Activated T-helper 1 cell treated with anti-CD3 and anti-CD28 coated beads, Interleukin-2, amount 50 U/mL, for 16 hours (primary cell): Measurements from ENCODE around the gene PRDX6.
"Not testable (repeated sequence)": the region's sequence is repeated elsewhere in the genome, so short reads cannot be mapped to it uniquely, and the experiment has no call there.

Experiments used
- DNase-seq, 2 donors: peaks; one replicate each; pipeline ENCODE4 v3.0.0-alpha.2; 2020; ENCODE audit warnings: low read depth in 1 of 2, low spot score in 1 of 2

Gene PRDX6

GRCh38 chr1:173467426-173467825 is 9.7 kb upstream of the PRDX6 start:
- no peak for DNase-seq

- no peak for DNase-seq
Measured at GRCh38 chr1:173469656-173470055, 7.5 kb upstream of the PRDX6 start.

DNA sequence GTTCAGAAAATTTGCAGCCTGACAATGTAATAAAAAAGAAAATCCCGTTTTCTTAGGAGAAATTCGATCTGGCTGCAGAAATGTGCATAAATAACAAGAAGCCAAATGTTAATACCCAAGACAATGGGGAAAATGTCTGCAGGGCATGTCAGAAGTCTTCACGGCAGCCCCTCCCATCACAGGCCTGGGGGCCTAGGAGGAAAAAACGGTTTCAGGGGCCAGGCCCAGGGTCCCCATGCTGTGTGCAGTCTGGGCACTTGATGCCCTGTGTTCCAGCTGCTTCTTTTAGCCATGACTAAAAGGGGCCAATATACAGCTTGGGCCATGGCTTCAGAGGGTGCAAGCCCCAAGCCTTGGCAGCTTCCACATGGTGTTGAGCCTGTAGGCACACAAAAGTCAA is 6.5 kb upstream of the PRDX6 start:
- no peak for DNase-seq

- no peak for DNase-seq
Measured at GRCh38 chr1:173473599-173474011, 3.5 kb upstream of the PRDX6 start.

GRCh38 chr1:173474097-173474779 is 2.9 kb upstream of the PRDX6 start:
- no peak for DNase-seq

DNA sequence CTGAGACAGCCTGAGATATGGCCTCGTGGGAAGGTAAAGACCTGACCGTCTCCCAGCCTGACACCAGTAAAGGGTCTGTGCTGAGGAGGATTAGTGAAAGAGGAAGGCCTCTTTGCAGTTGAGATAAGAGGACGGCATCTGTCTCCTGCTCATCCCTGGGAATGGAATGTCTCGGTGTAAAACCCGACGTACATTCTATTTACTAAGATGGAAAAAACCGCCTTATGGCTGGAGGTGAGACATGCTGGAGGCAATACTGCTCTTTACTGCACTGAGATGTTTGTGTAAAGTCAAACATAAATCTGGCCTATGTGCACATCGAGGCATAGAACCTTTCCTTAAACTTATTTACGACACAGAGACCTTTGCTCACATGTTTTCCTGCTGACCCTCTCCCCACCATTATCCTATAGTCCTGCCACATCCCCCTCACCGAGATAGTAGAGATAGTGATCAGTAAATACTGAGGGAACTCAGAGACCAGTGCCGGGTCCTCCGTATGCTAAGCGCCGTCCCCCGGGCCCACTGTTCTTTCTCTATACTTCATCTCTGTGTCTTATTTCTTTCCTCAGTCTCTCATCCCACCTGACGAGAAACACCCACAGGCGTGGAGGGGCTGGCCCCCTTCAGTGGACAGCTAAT is 2.2 kb upstream of the PRDX6 start:
- DNase-seq, result not testable (repeated sequence)

DNA sequence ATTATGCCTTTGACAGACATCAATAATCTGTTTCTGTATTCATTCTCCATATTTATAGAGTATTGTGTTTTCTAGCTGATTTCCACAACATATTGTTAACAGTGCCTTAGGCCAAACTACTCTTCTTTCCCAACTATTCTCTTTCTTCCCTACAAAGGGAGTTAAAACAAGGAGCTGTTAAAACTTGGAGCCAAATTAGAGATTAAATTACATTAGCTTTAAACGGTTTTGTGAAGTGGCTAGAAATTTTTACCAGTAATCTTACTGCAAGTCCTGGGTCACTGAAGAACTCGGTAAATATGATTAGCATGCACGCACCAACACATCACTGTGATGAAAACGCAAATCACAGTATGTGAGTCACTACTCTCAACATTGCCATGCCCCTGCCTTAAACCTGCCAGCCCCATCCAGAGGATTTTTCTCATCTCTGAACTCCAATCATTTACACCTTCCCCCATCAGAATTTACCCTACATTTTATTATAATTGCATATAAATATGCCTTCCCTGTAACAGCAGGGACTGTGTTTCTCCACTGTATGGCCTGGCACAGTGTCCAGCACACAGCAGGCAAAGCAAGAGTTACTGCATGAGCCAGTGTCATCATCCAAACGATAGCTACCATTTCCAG is 1.5 kb upstream of the PRDX6 start:
- DNase-seq, result no peak

DNA sequence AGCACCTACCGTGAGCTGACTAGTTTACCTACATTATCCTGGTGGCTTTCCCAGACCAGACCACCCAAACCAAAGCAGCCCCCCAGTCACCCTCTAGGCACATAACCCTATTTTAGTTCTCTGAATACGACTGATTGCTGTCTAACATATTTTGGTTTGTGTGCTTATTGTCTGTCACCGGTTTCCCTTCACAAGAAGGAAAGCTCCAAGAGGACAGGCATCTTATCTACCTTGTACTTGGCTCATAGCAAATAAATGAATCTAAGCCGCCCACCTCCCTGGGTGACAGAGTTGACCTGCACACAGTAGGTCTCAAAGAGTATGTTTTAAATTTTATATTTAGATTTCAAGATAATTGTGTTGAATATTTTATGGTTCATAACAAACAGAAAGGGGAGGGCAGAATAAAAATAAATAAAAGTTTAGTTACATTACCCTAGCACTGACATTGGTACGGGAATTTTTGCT is 904 bp upstream of the PRDX6 start:
- no peak for DNase-seq

DNA sequence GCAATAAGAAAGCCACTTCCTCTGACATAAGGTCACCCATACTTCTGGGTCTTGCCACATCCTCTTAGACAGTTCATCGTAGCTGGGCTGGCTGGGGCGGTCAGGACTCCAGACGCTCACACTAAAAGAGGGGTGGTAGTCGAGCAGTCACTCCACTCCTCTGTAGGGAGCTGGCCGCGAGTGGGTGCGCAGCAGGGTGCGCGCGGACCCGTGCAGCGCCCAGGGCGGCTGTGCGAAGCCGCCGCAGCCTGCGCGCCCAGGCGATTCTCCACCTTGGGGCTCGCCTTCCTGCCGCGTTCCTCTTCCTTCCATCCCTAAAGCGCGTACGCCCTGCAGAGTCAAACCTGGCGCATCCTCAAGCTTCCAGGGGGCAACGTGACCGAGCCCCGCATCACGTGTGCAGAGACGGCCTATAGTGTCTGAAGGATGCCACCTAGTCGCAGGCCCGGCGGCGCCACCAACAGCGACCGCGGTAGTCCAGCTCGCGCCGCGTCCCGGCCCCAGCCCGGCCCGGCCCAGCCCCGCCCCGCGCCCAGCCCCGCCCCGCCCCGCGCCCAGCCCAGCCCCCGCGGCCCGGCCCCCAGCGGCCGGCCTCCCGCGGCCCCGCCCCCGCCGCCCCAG is 360 bp upstream of the PRDX6 start:
- peak; percentile 61 to 75 for DNase-seq

- no peak for DNase-seq
Measured at GRCh38 chr1:173478094-173478674, 1.0 kb downstream of the PRDX6 start.

GRCh38 chr1:173479649-173480048 is 2.5 kb downstream of the PRDX6 start:
- no peak for DNase-seq

DNA sequence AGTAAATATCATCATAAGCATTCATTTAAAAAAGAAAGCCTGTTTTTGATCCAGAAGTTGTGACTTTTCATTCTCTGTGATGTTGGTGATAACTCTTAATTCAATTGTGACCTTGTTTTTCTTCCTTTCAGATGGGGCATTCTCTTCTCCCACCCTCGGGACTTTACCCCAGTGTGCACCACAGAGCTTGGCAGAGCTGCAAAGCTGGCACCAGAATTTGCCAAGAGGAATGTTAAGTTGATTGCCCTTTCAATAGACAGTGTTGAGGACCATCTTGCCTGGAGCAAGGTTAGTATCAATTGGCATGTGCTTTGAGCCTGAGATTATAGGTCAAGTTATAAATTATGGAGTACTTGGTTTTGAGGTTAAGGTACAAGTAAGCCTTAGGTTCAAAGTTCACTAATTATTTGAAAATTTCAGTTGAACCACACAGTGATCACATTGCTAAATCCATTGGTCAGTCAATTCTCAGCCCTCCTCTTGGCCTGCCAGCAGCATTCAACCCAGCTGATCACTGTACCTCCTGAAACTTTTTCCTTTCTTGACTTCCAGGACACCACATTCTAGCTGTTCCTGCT is 4.1 kb downstream of the PRDX6 start:
- no peak for DNase-seq

- no peak for DNase-seq
Measured at GRCh38 chr1:173482683-173483082, 5.5 kb downstream of the PRDX6 start.

- DNase-seq, result no peak
Measured at GRCh38 chr1:173484276-173484675, 7.1 kb downstream of the PRDX6 start.

GRCh38 chr1:173485401-173485800 is 8.3 kb downstream of the PRDX6 start:
- DNase-seq, result no peak

DNA sequence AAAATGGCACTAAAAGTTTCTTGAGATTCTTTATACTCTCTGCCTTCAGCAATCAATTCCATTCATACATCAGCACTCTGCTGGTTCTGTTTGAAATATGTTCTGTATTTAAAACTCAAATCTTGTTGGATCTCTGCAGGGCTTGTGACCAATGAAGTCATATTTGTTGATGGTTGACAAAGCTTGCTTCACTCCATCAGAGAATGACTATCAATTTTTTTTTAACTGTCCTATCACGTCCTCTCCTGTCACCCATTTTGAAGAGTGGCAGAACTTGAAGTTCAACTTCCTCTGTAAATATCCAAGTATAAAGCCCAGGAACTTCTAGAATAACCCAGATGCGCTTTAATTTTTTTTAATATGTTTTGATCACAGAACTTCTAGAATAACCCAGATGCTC is 10.9 kb downstream of the PRDX6 start:
- DNase-seq, result no peak

GRCh38 chr1:173489149-173489600 is 12.0 kb downstream of the PRDX6 start:
- no peak for DNase-seq

GRCh38 chr1:173489929-173490328 is 12.8 kb downstream of the PRDX6 start:
- DNase-seq, result no peak

DNA sequence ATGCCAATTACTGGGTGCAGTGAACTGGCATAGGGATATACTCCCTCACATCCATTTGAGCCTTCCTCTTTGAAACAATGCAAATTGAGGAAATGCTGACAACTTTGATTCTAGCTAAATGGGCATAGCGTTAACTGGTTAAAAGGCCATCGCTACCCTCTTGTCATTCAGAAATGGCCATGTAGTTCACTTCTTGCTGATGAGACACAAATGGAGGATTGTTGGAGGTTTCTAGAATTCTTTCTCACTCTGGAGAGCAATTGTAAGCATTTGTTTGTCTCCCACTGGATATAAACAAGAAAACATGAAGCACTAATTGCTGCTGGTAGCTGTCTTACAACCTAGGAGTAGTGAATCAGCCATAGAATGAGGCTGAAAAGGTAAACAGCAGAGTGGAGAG is 14.4 kb downstream of the PRDX6 start:
- DNase-seq, result no peak

DNA sequence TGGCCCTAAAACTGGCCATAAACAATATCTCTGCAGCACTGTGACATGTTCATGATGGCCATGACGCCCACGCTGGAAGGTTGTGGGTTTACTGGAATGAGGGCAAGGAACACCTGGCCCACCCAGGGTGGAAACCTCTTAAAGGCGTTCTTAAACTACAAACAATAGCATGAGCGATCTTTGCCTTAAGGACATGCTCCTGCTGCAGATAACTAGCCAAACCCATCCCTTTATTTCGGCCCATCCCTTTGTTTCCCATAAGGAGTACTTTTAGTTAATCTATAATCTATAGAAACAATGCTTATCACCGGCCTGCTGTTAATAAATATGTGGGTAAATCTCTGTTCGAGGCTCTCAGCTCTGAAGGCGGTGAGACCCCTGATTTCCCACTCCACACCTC is 16.0 kb downstream of the PRDX6 start:
- DNase-seq, result not testable (repeated sequence)

DNA sequence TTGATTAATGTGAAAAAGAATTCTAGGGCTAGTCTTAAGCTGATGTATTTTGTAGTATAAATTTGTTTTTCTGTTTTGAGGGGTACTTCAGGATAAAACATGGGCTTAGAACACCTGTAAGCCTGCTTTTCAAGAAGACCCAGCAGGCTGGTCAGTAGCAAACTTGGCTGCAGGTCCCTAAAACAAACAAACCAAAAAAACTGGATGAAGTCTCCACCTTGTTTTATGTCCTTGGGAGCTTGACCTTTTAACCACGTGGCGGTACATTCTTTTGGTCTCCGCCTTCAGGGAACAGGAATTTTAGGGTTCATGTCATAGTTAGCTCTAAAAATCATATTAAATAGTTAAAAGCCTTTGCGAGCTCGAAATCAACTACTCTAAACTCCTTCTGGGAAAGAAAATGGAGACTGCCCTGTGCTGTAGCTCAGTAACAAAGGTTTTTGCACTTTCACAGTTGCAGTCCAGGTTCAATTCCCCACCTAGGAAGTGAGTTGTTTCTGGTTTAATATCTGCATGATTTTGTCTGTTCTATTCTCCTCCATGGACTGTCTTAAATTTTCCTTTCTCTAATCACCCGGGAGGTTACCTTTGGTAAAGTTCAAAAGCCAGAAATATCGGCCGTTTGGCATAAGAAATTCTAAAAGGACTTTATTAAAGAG is 18.6 kb downstream of the PRDX6 start:
- DNase-seq, result no peak
